AG04449 (cell line): Measurements from ENCODE around the gene TMEM117.

Source experiments
- CTCF ChIA-PET: fragments of 350-600 bp; formaldehyde crosslinking; extraction: SDS; loops from one replicate; lab custom pipeline; 2021; ENCODE audit warnings: antibody characterized with exemption; lab: Yijun Ruan, JAX
- POLR2A ChIA-PET: fragments of 400-600, 350-600 bp; formaldehyde crosslinking; extraction: SDS; loops from one replicate; lab custom pipeline; 2020; ENCODE audit warnings: antibody characterized with exemption, inconsistent platforms; lab: Yijun Ruan, JAX
- DNase-seq: peaks from one replicate; pipeline ENCODE4 v3.0.0-alpha.2; 2010; ENCODE audit warnings: low read depth, low spot score
- H3K4me3 ChIP-seq: 2 replicates; pipeline ENCODE4 v1.5.1; 2011; ENCODE audit warnings: low read depth, mild to moderate bottlenecking, control low read depth, low read length
- TF ChIP-seq, protein P1 (sequence below): IDR thresholded peaks from one replicate; pipeline ENCODE4 v1.5.1; 2011; ENCODE audit warnings: mild to moderate bottlenecking, moderate library complexity, low read length, control low read depth, inconsistent platforms; ENCODE audit not compliant: insufficient read depth; ENCODE audit errors: missing control alignments

Gene TMEM117

DNA sequence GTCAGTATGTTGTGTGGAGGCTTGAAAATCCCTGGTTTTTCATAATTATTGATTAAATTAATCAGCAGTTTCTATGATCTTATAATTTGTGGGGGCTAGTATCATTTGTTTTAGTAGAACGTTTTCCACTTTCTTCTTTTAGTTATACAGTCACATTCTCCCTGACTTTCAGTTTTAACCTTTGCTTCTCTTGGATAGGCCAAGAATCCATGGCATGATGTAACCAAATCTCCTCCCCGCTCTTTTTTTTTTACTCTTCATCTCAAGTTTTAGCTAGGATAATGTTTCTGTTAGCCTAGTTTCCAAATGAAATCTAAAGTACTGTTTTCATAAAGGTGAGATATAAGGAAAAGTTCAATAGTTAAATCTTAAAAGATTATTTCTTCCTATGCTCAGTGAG, 106.5 kb downstream of the TMEM117 start:
- no peak for DNase-seq
- ChIA-PET CTCF (no interaction called here), POLR2A (no interaction called here)
- no peak overlapping the region for H3K4me3 ChIP-seq
- TF ChIP-seq, protein P1, sequence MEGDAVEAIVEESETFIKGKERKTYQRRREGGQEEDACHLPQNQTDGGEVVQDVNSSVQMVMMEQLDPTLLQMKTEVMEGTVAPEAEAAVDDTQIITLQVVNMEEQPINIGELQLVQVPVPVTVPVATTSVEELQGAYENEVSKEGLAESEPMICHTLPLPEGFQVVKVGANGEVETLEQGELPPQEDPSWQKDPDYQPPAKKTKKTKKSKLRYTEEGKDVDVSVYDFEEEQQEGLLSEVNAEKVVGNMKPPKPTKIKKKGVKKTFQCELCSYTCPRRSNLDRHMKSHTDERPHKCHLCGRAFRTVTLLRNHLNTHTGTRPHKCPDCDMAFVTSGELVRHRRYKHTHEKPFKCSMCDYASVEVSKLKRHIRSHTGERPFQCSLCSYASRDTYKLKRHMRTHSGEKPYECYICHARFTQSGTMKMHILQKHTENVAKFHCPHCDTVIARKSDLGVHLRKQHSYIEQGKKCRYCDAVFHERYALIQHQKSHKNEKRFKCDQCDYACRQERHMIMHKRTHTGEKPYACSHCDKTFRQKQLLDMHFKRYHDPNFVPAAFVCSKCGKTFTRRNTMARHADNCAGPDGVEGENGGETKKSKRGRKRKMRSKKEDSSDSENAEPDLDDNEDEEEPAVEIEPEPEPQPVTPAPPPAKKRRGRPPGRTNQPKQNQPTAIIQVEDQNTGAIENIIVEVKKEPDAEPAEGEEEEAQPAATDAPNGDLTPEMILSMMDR: no peak

DNA sequence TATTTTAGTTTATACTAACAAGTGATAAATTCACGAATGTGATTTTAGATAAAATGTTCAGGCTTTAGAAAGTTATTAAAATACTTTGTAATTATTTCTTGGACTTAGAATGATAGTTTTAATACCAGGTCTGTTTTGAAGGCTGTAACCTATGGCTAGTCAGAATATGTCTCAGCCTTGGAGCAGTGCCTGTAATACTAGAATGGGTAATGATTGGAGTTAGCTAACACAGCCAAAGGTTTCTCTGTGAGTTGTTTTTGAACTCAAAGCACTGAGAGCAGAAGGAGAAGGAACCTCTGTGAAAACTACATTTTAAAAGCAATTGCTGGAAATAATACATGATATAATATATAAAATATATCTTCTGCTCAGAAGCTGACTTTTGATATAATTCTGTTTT, 110.1 kb downstream of the TMEM117 start:
- no peak overlapping the region for H3K4me3 ChIP-seq
- TF ChIP-seq, protein P1: no peak
- DNase-seq: no peak
- ChIA-PET CTCF (interaction anchor here (0.9 to 1.5 kb wide), 3 partner anchors 10 to 12 kb away, joined by 3 to 4 read pairs (median 3); no protein-coding TSS in a partner anchor), POLR2A (no interaction called here)

DNA sequence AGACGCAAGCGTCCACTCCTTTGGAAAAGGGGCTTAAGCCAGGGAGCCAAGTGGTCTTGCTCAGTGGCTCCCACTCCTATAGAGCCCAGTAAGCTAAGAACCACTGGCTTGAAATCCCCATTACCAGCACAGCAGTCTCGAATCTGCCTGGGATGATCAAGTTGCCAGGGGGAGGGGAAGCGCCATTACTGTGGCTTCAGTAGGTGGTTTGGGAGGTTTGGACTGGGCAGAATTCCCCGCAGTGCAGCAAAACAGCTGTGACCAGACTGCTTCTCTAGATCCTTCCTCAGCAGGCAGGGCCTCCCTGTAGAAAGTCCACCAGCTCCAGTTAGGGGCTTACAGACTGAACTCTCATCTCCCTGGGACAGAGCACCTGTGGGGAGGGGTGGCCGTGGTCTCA, 115.4 kb downstream of the TMEM117 start:
- POLR2A ChIA-PET: no interaction called here
- TF ChIP-seq, protein P1: no peak
- CTCF ChIA-PET: interaction anchor here (1.1 to 1.9 kb wide), 2 partner anchors 8 to 51 kb away, joined by 4 read pairs; no protein-coding TSS in a partner anchor
- H3K4me3 ChIP-seq: no peak overlapping the region
- DNase-seq: no peak

DNA sequence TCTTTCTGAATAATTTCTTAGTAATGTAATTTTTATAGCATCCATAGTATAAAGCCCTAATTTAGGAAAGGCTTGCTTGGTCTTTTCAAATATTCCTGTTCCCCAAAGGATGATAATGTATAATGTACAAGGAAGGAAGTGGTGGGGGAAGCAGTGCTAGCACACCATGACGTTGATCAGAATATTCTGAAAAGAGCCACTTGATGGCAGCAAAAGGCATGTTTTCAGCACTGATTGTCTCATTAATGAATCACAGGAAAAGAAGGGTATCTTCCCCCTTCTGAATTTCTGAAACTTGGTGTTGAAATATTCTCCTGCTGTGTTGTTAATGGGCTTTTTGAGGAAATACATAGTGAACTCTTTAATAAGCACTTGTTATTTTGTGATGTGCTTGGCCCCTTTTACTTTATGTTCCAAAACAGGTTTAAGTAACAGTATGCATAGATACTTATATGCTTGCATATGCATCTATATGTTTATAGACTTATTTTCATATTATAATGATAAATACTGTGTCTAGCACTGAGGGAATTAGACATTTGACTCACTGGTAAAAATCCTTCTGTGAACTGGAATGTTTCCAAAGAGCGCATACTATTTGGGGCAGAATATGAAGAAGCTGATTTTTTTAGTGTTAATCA, 122.0 kb downstream of the TMEM117 start:
- ChIA-PET POLR2A (no interaction called here), CTCF (interaction anchor here (0.7 to 3.1 kb wide), 14 partner anchors 12 to 1001 kb away, joined by 3 to 10 read pairs (median 4); no protein-coding TSS in a partner anchor)
- DNase-seq: peak; percentile 19
- TF ChIP-seq, protein P1: peak; percentile 48
- no peak overlapping the region for H3K4me3 ChIP-seq

DNA sequence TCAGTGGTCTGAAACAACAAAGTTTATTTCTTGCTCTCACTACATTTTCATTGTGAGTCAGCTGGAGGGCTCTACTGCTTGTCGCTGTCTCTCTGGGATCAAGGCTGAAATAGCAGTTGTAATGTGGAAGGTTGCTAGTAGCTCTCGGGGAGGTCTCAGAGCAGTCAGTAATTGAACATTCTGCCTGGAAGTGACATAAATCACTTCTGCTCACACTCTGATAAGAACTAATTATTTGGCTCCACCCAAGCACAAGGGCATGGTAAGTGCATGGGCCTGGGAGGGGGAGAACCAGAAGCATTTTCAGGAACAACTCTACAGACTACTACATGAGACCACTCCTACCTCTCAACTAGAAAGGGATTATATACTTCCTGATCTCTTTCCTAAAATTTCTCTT, 128.2 kb downstream of the TMEM117 start:
- no peak for DNase-seq
- no peak overlapping the region for H3K4me3 ChIP-seq
- TF ChIP-seq, protein P1: no peak
- POLR2A ChIA-PET: no interaction called here
- CTCF ChIA-PET: no interaction called here

DNA sequence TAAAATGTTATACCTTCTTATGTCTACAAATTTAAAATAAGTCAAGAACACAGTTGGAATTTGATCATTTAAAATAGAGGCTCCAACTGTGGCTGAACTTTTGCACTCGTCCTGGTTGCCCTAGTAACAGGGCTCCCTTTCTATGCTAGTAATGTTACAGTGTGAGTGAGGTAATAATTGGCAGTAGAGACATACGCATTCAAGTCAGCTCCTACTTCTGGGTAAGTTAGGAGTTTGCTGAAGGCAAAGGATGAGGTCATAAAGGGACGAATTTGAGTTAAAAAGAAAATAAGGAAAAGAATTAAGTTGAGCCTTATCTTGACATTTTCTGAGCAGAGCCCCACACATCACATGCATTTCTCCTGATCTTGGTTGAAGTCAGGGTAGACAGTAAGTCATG, 129.1 kb downstream of the TMEM117 start:
- TF ChIP-seq, protein P1: no peak
- no peak for DNase-seq
- CTCF ChIA-PET: no interaction called here
- POLR2A ChIA-PET: no interaction called here
- no peak overlapping the region for H3K4me3 ChIP-seq
